H9 (cell line): ENCODE results near the gene BCL11B. TPM values are rescaled to one million over a fixed set of nuclear protein-coding genes. Genes with fewer than 3 reads are reported as not detected.

Source experiments
- DNase-seq: peaks from one replicate; pipeline ENCODE4 v3.0.0-alpha.2; 2017
- H2AFZ ChIP-seq: one replicate; pipeline ENCODE4 v1.6.1; 2013; ENCODE audit warnings: mild to moderate bottlenecking, low read length, control low read depth, moderate library complexity
- H2AK5ac ChIP-seq: 2 replicates; pipeline ENCODE4 v1.6.1; 2013; ENCODE audit warnings: low read length, control low read depth, mixed read lengths; ENCODE audit not compliant: insufficient read length
- H2BK120ac ChIP-seq: one replicate; pipeline ENCODE4 v1.6.1; 2013; ENCODE audit warnings: low read depth, mild to moderate bottlenecking, low read length, control low read depth, inconsistent platforms; ENCODE audit not compliant: poor library complexity, severe bottlenecking
- H2BK12ac ChIP-seq: 2 replicates; pipeline ENCODE4 v1.6.1; 2013; ENCODE audit warnings: low read length, control low read depth, mixed read lengths, low read depth; ENCODE audit not compliant: insufficient read length
- H2BK15ac ChIP-seq: 2 replicates; pipeline ENCODE4 v1.6.1; 2013; ENCODE audit warnings: low read depth, low read length, control low read depth
- H2BK20ac ChIP-seq: one replicate; pipeline ENCODE4 v1.6.1; 2013; ENCODE audit warnings: low read depth, mild to moderate bottlenecking, low read length, control low read depth, inconsistent platforms; ENCODE audit not compliant: poor library complexity, severe bottlenecking
- H2BK5ac ChIP-seq: 2 replicates; pipeline ENCODE4 v1.6.1; 2013; ENCODE audit warnings: low read length, control low read depth, mixed read lengths; ENCODE audit not compliant: insufficient read length
- H3K14ac ChIP-seq: 2 replicates; pipeline ENCODE4 v1.6.1; 2013; ENCODE audit warnings: low read length, control low read depth; ENCODE audit not compliant: insufficient read depth
- H3K18ac ChIP-seq: 2 replicates; pipeline ENCODE4 v1.6.1; 2013; ENCODE audit warnings: low read depth, mild to moderate bottlenecking, mixed read lengths, low read length, control low read depth; ENCODE audit not compliant: insufficient read length
- H3K23ac ChIP-seq: 2 replicates; pipeline ENCODE4 v1.6.1; 2013; ENCODE audit warnings: low read length, control low read depth, mixed read lengths, low read depth; ENCODE audit not compliant: insufficient read length
- H3K23me2 ChIP-seq: 2 replicates; pipeline ENCODE4 v1.6.1; 2013; ENCODE audit warnings: low read depth, mild to moderate bottlenecking, mixed read lengths, low read length, control low read depth; ENCODE audit not compliant: insufficient read length, poor library complexity, severe bottlenecking
- H3K27ac ChIP-seq: 2 replicates; pipeline ENCODE4 v1.5.1; 2013; ENCODE audit warnings: low read length, control low read depth, mixed read lengths, low read depth; ENCODE audit not compliant: insufficient read length
- H3K27me3 ChIP-seq: 2 replicates; pipeline ENCODE4 v1.6.1; 2013; ENCODE audit warnings: low read length, control low read depth, inconsistent platforms; ENCODE audit not compliant: insufficient read depth
- H3K4ac ChIP-seq: 2 replicates; pipeline ENCODE4 v1.6.1; 2013; ENCODE audit warnings: low read depth, mild to moderate bottlenecking, control low read depth, inconsistent platforms, low read length, moderate library complexity
- H3K4me1 ChIP-seq: 2 replicates; pipeline ENCODE4 v1.6.1; 2013; ENCODE audit warnings: low read length, control low read depth, inconsistent platforms; ENCODE audit not compliant: insufficient read depth
- H3K4me2 ChIP-seq: 2 replicates; pipeline ENCODE4 v1.6.1; 2013; ENCODE audit warnings: low read length, control low read depth, mixed read lengths; ENCODE audit not compliant: insufficient read length, insufficient read depth
- H3K56ac ChIP-seq: 2 replicates; pipeline ENCODE4 v1.6.1; 2013; ENCODE audit warnings: low read depth, mild to moderate bottlenecking, mixed read lengths, low read length, control low read depth; ENCODE audit not compliant: insufficient read length
- H3K79me1 ChIP-seq: 2 replicates; pipeline ENCODE4 v1.6.1; 2013; ENCODE audit warnings: low read depth, mild to moderate bottlenecking, moderate library complexity, low read length, control low read depth, inconsistent platforms; ENCODE audit not compliant: insufficient read depth, poor library complexity, severe bottlenecking
- H3K79me2 ChIP-seq: 2 replicates; pipeline ENCODE4 v1.6.1; 2013; ENCODE audit warnings: low read length, control low read depth, inconsistent platforms; ENCODE audit not compliant: insufficient read depth
- H3K9ac ChIP-seq: 2 replicates; pipeline ENCODE4 v1.6.1; 2013; ENCODE audit warnings: low read length, control low read depth, mixed read lengths; ENCODE audit not compliant: insufficient read length; ENCODE audit errors: extremely low read depth
- H3K9me3 ChIP-seq: one replicate; pipeline ENCODE4 v1.6.1; 2013; ENCODE audit warnings: low read depth, low read length, inconsistent platforms; ENCODE audit not compliant: control insufficient read depth
- H3T11ph ChIP-seq: one replicate; pipeline ENCODE4 v1.6.1; 2013; ENCODE audit warnings: mild to moderate bottlenecking, low read length, control low read depth, inconsistent platforms
- H4K20me1 ChIP-seq: one replicate; pipeline ENCODE4 v1.6.1; 2013; ENCODE audit not compliant: control insufficient read depth, insufficient read length, insufficient read depth
- H4K5ac ChIP-seq: 2 replicates; pipeline ENCODE4 v1.6.1; 2013; ENCODE audit warnings: low read depth, mild to moderate bottlenecking, mixed read lengths, low read length, control low read depth; ENCODE audit not compliant: insufficient read length
- H4K8ac ChIP-seq: replicated peaks from 2 replicates; pipeline ENCODE4 v1.6.1; 2013; ENCODE audit warnings: low read length, control low read depth, mixed read lengths, low read depth; ENCODE audit not compliant: insufficient read length
- H4K91ac ChIP-seq: 2 replicates; pipeline ENCODE4 v1.6.1; 2013; ENCODE audit warnings: low read depth, mild to moderate bottlenecking, moderate library complexity, mixed read lengths, low read length, control low read depth; ENCODE audit not compliant: insufficient read length
- H3K27ac Mint-ChIP-seq, 3 experiments: 2 replicates in 2 of 3; 3 replicates in 1 of 3; pipeline ENCODE4 v1.8.0; 2020 to 2021; ENCODE audit warnings: mixed read lengths in 3 of 3, mild to moderate bottlenecking in 1 of 3, moderate library complexity in 1 of 3
- H3K27me3 Mint-ChIP-seq: 2 replicates; pipeline ENCODE4 v1.8.0; 2021; ENCODE audit warnings: low read depth, mild to moderate bottlenecking, moderate library complexity, mixed read lengths
- H3K36me3 Mint-ChIP-seq, 3 experiments: 2 replicates in 2 of 3; 3 replicates in 1 of 3; pipeline ENCODE4 v1.8.0; 2020 to 2021; ENCODE audit warnings: low read depth in 3 of 3, mixed read lengths in 3 of 3; ENCODE audit not compliant: insufficient read depth in 1 of 3
- H3K4me1 Mint-ChIP-seq, 2 experiments: 2 replicates each; pipeline ENCODE4 v1.8.0; 2020; ENCODE audit warnings: mixed read lengths in 2 of 2
- H3K4me3 Mint-ChIP-seq, 2 experiments: 2 replicates in 1 of 2; 3 replicates in 1 of 2; pipeline ENCODE4 v1.8.0; 2020 to 2021; ENCODE audit warnings: mild to moderate bottlenecking in 2 of 2, mixed read lengths in 2 of 2, moderate library complexity in 1 of 2
- H3K9me3 Mint-ChIP-seq, 2 experiments: 2 replicates in 1 of 2; 3 replicates in 1 of 2; pipeline ENCODE4 v1.8.0; 2020; ENCODE audit warnings: mild to moderate bottlenecking in 2 of 2, mixed read lengths in 2 of 2, moderate library complexity in 1 of 2
- CTCF ChIP-seq: fragments of 200-600 bp; sonication (generic); conservative IDR thresholded peaks from 3 replicates; pipeline ENCODE4 v1.8.0; 2021; ENCODE audit warnings: antibody characterized with exemption, mild to moderate bottlenecking
- WGBS: extraction: QIAGEN DNeasy Blood & Tissue Kit; methylation state at CpG from one replicate; pipeline ENCODE4 v1.1.7; 2013; ENCODE audit warnings: missing lambda C conversion rate, low lambda C conversion rate, mixed read lengths; ENCODE audit not compliant: insufficient read length; ENCODE audit errors: extremely low coverage; 5-methylcytosine and 5-hydroxymethylcytosine counted together
- total RNA-seq: library from RNA; stranded (reverse); gene quantifications from 2 replicates; pipeline ENCODE4 v1.2.1, GENCODE V29; 2021

The BCL11B gene
- total RNA-seq, 1 experiment from 2014 or later = 4.9 TPM

- no peak for DNase-seq
- Histone ChIP-seq H3T11ph (no peak overlapping the region), H2AFZ (no peak overlapping the region), H4K20me1 (no peaks in the 10 kb centered on the region), H4K5ac (no peak overlapping the region), H3K4me1 (no peaks in the 10 kb centered on the region; the same call in 1 of the 2 replicates), H2BK12ac (no peak overlapping the region), H3K23me2 (no peaks in the 10 kb centered on the region), H4K91ac (no peak overlapping the region), H2BK5ac (no peak overlapping the region), H3K4ac (no peak overlapping the region), H2BK15ac (no peak overlapping the region), H4K8ac (no peak overlapping the region), H3K27me3 (no peaks in the 10 kb centered on the region), H3K9me3 (no peaks in the 10 kb centered on the region), H3K79me1 (no peaks in the 10 kb centered on the region), H3K9ac (no peak overlapping the region), H2BK20ac (no peak overlapping the region), H3K4me2 (no peak overlapping the region), H2AK5ac (no peak overlapping the region), H3K79me2 (no peaks in the 10 kb centered on the region; the same call in 1 of the 2 replicates), H3K14ac (no peak overlapping the region), H3K56ac (no peak overlapping the region), H3K27ac (no peak overlapping the region), H3K18ac (no peak overlapping the region), H3K23ac (no peak overlapping the region), H2BK120ac (no peak overlapping the region)
- Mint-ChIP-seq H3K4me3 (no peak overlapping the region), H3K36me3 (no peaks in the 10 kb centered on the region), H3K27me3 (no peaks in the 10 kb centered on the region), H3K27ac (no peak overlapping the region), H3K4me1 (peaks cover 10 to 23% of the 10 kb centered on the region in 2 experiments), H3K9me3 (no peaks in the 10 kb centered on the region)
- no CpG with 5 or more reads among the region's 5 CpGs for WGBS
- no peak for TF ChIP-seq CTCF
Measured at GRCh38 chr14:99196310-99196650, 75.7 kb downstream of the BCL11B start.
